Measurements from ENCODE around the gene DHCR24.

- TF ChIP-seq POLR2AphosphoS5 (IDR thresholded peaks at IDR 0.05; ENCODE audit: low read depth) (no peak), EZH2 (IDR thresholded peaks at IDR 0.05; ENCODE audit: low read depth, unreplicated experiment) (no peak), REST (IDR thresholded peaks at IDR 0.05; ENCODE audit: unreplicated experiment) (no peak), CREB1 (CRISPR knock-in tag; IDR thresholded peaks at IDR 0.05; ENCODE audit: low read depth) (no peak), JUNB (IDR thresholded peaks at IDR 0.05; ENCODE audit: unreplicated experiment) (no peak), EZH2phosphoT487 (IDR thresholded peaks at IDR 0.05; ENCODE audit: unreplicated experiment) (no peak), STAT1 (IDR thresholded peaks at IDR 0.05; ENCODE audit: unreplicated experiment) (no peak), ZNF331 (CRISPR knock-in tag; IDR thresholded peaks at IDR 0.05; ENCODE audit: low read depth) (no peak), ZNF114 (CRISPR knock-in tag; IDR thresholded peaks at IDR 0.05) (no peak)
- TF ChIP-seq, protein P1, sequence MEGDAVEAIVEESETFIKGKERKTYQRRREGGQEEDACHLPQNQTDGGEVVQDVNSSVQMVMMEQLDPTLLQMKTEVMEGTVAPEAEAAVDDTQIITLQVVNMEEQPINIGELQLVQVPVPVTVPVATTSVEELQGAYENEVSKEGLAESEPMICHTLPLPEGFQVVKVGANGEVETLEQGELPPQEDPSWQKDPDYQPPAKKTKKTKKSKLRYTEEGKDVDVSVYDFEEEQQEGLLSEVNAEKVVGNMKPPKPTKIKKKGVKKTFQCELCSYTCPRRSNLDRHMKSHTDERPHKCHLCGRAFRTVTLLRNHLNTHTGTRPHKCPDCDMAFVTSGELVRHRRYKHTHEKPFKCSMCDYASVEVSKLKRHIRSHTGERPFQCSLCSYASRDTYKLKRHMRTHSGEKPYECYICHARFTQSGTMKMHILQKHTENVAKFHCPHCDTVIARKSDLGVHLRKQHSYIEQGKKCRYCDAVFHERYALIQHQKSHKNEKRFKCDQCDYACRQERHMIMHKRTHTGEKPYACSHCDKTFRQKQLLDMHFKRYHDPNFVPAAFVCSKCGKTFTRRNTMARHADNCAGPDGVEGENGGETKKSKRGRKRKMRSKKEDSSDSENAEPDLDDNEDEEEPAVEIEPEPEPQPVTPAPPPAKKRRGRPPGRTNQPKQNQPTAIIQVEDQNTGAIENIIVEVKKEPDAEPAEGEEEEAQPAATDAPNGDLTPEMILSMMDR (conservative IDR thresholded peaks at IDR 0.05; ENCODE audit: low read depth in 2 of 2) = no peak
- TF ChIP-seq, protein P2, sequence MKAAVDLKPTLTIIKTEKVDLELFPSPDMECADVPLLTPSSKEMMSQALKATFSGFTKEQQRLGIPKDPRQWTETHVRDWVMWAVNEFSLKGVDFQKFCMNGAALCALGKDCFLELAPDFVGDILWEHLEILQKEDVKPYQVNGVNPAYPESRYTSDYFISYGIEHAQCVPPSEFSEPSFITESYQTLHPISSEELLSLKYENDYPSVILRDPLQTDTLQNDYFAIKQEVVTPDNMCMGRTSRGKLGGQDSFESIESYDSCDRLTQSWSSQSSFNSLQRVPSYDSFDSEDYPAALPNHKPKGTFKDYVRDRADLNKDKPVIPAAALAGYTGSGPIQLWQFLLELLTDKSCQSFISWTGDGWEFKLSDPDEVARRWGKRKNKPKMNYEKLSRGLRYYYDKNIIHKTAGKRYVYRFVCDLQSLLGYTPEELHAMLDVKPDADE (IDR thresholded peaks at IDR 0.05) = no peak
Measured at GRCh38 chr1:54837002-54837853, 49.8 kb downstream of the DHCR24 start.
